ENCODE results near the gene FLRT1.

FLRT1 gene

DNA sequence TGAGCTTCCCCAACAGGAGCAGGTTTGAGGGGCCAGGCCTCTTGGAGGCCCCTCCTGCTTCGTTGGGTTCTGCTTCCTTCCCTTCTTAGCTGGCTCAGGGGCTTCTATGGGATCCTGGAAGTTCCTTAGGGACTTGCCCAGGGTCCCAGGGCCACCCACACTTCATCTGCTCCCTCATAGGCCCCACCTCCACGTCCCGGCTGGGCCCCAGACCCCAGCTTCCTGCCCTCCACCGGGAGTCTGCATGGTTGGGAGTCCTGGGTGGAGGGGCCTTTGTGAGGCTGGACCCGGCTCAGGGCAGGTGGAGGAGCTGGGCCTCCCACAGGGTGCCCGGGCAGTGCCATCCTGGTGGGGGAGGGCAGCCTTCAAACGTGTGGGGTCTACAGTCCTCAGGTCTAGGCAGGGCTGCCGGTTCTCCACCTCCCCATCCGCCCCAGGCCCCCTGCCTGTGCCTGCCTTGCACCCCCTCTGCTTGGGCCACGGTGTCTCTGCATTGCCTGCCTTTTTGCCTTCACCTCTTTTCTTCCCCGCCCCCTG, 37.9 kb upstream of the FLRT1 start:
- Histone ChIP-seq H3K9me3 (ENCODE audit: insufficient read depth, low read depth, low read length) (peaks cover 2% of the 10 kb centered on the region), H4K91ac (ENCODE audit: low read depth, low read length) (no peak overlapping the region), H3K23ac (ENCODE audit: low read length) (no peak overlapping the region), H3K18ac (ENCODE audit: low read length) (no peak overlapping the region), H3K27ac (ENCODE audit: low read depth, low read length) (no peak overlapping the region), H3K4me1 (ENCODE audit: control insufficient read depth in 1 of 2, insufficient read depth in 2 of 2, low read length in 2 of 2) (peaks cover 15% of the 10 kb centered on the region in 2 experiments), H2AK5ac (ENCODE audit: low read length) (no peak overlapping the region), H2BK5ac (ENCODE audit: low read depth, low read length, poor library complexity) (no peak overlapping the region), H3K79me2 (ENCODE audit: control insufficient read depth, insufficient read depth, low read length, poor library complexity) (no peaks in the 10 kb centered on the region), H3K9ac (ENCODE audit: low read length) (no peak overlapping the region), H3K4me3 (ENCODE audit: low read depth, low read length) (no peak overlapping the region), H2BK120ac (ENCODE audit: insufficient read depth, low read length, poor library complexity) (no peak overlapping the region), H3K79me1 (ENCODE audit: low read length) (no peaks in the 10 kb centered on the region), H4K8ac (ENCODE audit: low read depth, low read length) (no peak overlapping the region), H3K27me3 (ENCODE audit: insufficient read depth, low read length) (no peaks in the 10 kb centered on the region), H2AFZ (ENCODE audit: insufficient read depth, low read length, poor library complexity) (no peak overlapping the region), H3K14ac (ENCODE audit: low read length) (no peak overlapping the region), H4K12ac (ENCODE audit: low read depth, low read length) (no peak overlapping the region), H2BK12ac (ENCODE audit: low read length) (no peak overlapping the region), H3K4ac (ENCODE audit: low read depth, low read length) (no peak overlapping the region), H3K36me3 (ENCODE audit: control insufficient read depth in 1 of 2, insufficient read depth in 2 of 2, low read length in 2 of 2) (peaks cover 48 to 50% of the 10 kb centered on the region in 2 experiments), H3K4me2 (ENCODE audit: low read length) (no peak overlapping the region)
- WGBS (ENCODE audit: extremely low coverage, insufficient coverage, insufficient read length): no CpG with 5 or more reads among the region's 11 CpGs
- DNase-seq: no peak

DNA sequence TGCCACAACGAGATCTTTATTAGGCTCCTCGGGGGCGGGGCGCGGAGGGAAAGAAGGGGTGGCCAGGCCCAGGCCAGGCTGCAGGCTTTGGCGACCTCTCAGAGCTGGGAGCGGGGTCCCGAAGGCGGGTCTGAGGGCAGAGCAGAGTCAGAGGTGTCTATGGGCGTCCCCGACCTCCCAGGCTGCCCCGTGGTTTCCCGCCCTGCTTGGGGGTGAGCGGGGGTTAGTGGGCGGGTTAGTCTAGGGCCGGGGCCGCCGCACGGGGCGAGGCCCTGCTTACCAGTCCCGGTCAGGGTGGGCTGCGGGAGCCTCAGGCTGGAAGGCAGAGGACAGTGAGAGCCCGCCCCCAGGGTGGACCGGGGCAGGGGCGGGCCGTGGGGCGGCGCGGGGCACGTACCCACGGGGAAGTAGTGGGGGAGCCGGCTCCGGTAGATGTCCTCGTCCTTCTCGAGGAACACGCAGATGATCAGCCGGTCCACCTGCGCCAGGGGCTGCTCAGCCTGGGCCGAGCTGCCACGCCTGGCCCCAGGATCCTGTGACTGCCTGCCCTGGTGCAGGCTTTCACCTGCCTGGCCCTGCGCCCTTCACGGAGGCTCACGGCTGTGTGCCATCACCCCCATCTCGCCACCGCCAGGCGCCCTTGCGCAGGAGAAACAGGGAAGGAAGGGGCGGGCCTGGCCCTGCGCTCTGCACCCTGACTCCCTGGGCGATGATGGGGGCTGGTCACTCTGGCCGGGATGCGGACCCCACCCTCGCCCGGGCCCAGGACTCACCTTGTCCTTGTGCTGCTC, 37.0 kb upstream of the FLRT1 start:
- Histone ChIP-seq H3K4me3 (ENCODE audit: low read depth, low read length) (peak overlapping the region; percentile 59), H4K12ac (ENCODE audit: low read depth, low read length) (no peak overlapping the region), H4K8ac (ENCODE audit: low read depth, low read length) (no peak overlapping the region), H3K4me1 (ENCODE audit: control insufficient read depth in 1 of 2, insufficient read depth in 2 of 2, low read length in 2 of 2) (peaks cover 15% of the 10 kb centered on the region in 2 experiments), H3K4me2 (ENCODE audit: low read length) (peak overlapping the region; percentile 73), H3K23ac (ENCODE audit: low read length) (no peak overlapping the region), H2BK12ac (ENCODE audit: low read length) (no peak overlapping the region), H3K18ac (ENCODE audit: low read length) (no peak overlapping the region), H3K27me3 (ENCODE audit: insufficient read depth, low read length) (no peaks in the 10 kb centered on the region), H3K9me3 (ENCODE audit: insufficient read depth, low read depth, low read length) (peaks cover 2% of the 10 kb centered on the region), H3K14ac (ENCODE audit: low read length) (no peak overlapping the region), H2AFZ (ENCODE audit: insufficient read depth, low read length, poor library complexity) (no peak overlapping the region), H3K27ac (ENCODE audit: low read depth, low read length) (no peak overlapping the region), H3K36me3 (ENCODE audit: control insufficient read depth in 1 of 2, insufficient read depth in 2 of 2, low read length in 2 of 2) (peaks cover 43 to 44% of the 10 kb centered on the region in 2 experiments), H4K91ac (ENCODE audit: low read depth, low read length) (no peak overlapping the region), H3K79me1 (ENCODE audit: low read length) (no peaks in the 10 kb centered on the region), H3K9ac (ENCODE audit: low read length) (no peak overlapping the region), H3K79me2 (ENCODE audit: control insufficient read depth, insufficient read depth, low read length, poor library complexity) (no peaks in the 10 kb centered on the region), H2AK5ac (ENCODE audit: low read length) (peak overlapping the region; percentile 16), H3K4ac (ENCODE audit: low read depth, low read length) (no peak overlapping the region), H2BK120ac (ENCODE audit: insufficient read depth, low read length, poor library complexity) (no peak overlapping the region), H2BK5ac (ENCODE audit: low read depth, low read length, poor library complexity) (no peak overlapping the region)
- no CpG with 5 or more reads among the region's 54 CpGs for WGBS (ENCODE audit: extremely low coverage, insufficient coverage, insufficient read length)
- no peak for DNase-seq

DNA sequence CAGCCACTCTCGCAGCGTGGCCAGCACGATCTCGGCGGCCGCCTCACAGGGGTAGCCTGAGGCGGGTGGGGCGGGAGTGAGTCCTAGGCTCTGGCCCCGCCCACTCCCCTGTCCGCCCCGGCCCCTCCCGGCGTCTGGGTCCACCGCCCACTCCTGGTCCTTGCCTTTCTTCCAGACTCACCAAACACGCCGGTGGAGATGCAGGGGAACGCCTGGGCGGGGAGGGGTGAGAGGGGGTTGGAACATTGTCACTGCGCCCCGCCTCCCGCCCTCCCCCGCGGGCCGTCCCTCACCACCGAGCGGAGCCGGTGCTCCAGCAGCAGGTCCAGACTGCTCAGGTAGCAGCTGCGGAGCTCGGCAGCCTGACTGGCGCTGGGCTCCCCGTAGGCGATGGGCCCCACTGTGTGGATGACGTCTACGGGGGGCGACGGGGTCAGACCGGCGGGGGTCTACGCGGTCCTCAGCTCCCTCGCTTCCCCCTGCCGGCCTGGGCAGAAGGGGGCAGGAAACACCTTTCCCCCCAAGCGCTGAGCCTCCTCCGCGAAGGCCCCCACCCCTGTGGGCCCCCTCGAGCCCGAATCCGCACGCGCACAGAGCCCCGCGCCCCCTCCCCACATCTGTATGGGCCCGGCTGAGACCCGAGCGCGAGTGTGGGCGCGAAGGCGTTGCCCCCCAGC, 36.2 kb upstream of the FLRT1 start:
- Histone ChIP-seq H3K23ac (ENCODE audit: low read length) (no peak overlapping the region), H3K27me3 (ENCODE audit: insufficient read depth, low read length) (no peaks in the 10 kb centered on the region), H4K8ac (ENCODE audit: low read depth, low read length) (no peak overlapping the region), H4K12ac (ENCODE audit: low read depth, low read length) (no peak overlapping the region), H2AK5ac (ENCODE audit: low read length) (no peak overlapping the region), H4K91ac (ENCODE audit: low read depth, low read length) (no peak overlapping the region), H3K18ac (ENCODE audit: low read length) (no peak overlapping the region), H3K36me3 (ENCODE audit: control insufficient read depth in 1 of 2, insufficient read depth in 2 of 2, low read length in 2 of 2) (peaks cover 38% of the 10 kb centered on the region in 2 experiments), H2AFZ (ENCODE audit: insufficient read depth, low read length, poor library complexity) (no peak overlapping the region), H2BK12ac (ENCODE audit: low read length) (no peak overlapping the region), H3K4ac (ENCODE audit: low read depth, low read length) (no peak overlapping the region), H3K14ac (ENCODE audit: low read length) (no peak overlapping the region), H3K4me2 (ENCODE audit: low read length) (peak overlapping the region; percentile 73), H3K79me2 (ENCODE audit: control insufficient read depth, insufficient read depth, low read length, poor library complexity) (no peaks in the 10 kb centered on the region), H2BK120ac (ENCODE audit: insufficient read depth, low read length, poor library complexity) (no peak overlapping the region), H3K79me1 (ENCODE audit: low read length) (no peaks in the 10 kb centered on the region), H3K4me3 (ENCODE audit: low read depth, low read length) (peak overlapping the region; percentile 59), H3K9ac (ENCODE audit: low read length) (no peak overlapping the region), H3K4me1 (ENCODE audit: control insufficient read depth in 1 of 2, insufficient read depth in 2 of 2, low read length in 2 of 2) (peaks cover 15% of the 10 kb centered on the region in 2 experiments), H3K9me3 (ENCODE audit: insufficient read depth, low read depth, low read length) (peaks cover 2% of the 10 kb centered on the region), H3K27ac (ENCODE audit: low read depth, low read length) (no peak overlapping the region), H2BK5ac (ENCODE audit: low read depth, low read length, poor library complexity) (no peak overlapping the region)
- no CpG with 5 or more reads among the region's 59 CpGs for WGBS (ENCODE audit: extremely low coverage, insufficient coverage, insufficient read length)
- peak; percentile 92 to 93 for DNase-seq

DNA sequence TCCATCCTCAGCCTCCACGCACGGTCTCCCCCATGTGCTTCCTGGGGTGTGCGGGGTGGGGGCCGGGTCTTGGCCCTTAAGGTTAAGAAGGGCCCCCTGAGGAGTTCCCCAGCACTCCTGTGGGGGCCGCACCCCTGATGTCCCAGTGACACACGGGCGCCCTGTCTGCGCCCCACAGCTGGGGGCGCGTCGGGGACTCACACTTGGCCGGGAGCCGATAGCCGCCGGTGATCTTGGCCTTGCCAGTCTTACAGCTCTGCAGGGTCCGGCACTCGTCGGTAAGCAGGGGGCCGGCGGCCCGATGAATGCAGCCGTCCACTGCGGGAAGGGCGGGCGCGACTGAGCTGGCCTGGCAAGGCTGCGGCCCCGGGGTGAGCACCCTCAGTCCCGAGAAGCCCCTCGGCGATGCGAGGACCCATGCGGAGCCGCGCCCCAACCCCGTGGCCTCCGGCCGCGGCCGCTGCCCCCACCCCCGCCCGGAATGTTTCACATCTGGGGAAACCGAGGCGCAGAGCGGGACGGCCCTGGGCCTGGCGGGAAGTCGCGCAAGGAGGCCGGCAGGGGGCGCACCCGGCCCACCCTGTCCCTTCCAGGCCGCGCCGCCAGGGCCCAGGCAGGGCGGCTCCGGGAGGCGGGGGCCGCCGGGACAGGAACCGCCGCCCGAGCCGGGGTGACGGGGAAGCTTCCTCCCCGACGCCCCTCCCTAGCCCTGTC, 35.5 kb upstream of the FLRT1 start:
- peak overlapping the region; percentile 42 for H4K8ac ChIP-seq (ENCODE audit: low read depth, low read length)
- no peak overlapping the region for H3K14ac ChIP-seq (ENCODE audit: low read length)
- WGBS (ENCODE audit: extremely low coverage, insufficient coverage, insufficient read length): no CpG with 5 or more reads among the region's 67 CpGs
- H3K4me1 ChIP-seq (ENCODE audit: control insufficient read depth in 1 of 2, insufficient read depth in 2 of 2, low read length in 2 of 2): peaks cover 15% of the 10 kb centered on the region in 2 experiments
- H3K9ac ChIP-seq (ENCODE audit: low read length): no peak overlapping the region
- H3K79me1 ChIP-seq (ENCODE audit: low read length): no peaks in the 10 kb centered on the region
- H2BK5ac ChIP-seq (ENCODE audit: low read depth, low read length, poor library complexity): no peak overlapping the region
- H3K36me3 ChIP-seq (ENCODE audit: control insufficient read depth in 1 of 2, insufficient read depth in 2 of 2, low read length in 2 of 2): peaks cover 31 to 32% of the 10 kb centered on the region in 2 experiments
- no peak overlapping the region for H4K91ac ChIP-seq (ENCODE audit: low read depth, low read length)
- H3K79me2 ChIP-seq (ENCODE audit: control insufficient read depth, insufficient read depth, low read length, poor library complexity): no peaks in the 10 kb centered on the region
- peak overlapping the region; percentile 73 for H3K4me2 ChIP-seq (ENCODE audit: low read length)
- H3K4me3 ChIP-seq (ENCODE audit: low read depth, low read length): no peak overlapping the region
- H3K27me3 ChIP-seq (ENCODE audit: insufficient read depth, low read length): no peaks in the 10 kb centered on the region
- no peak overlapping the region for H2BK12ac ChIP-seq (ENCODE audit: low read length)
- H3K23ac ChIP-seq (ENCODE audit: low read length): no peak overlapping the region
- H2AFZ ChIP-seq (ENCODE audit: insufficient read depth, low read length, poor library complexity): no peak overlapping the region
- no peak overlapping the region for H2AK5ac ChIP-seq (ENCODE audit: low read length)
- H2BK120ac ChIP-seq (ENCODE audit: insufficient read depth, low read length, poor library complexity): no peak overlapping the region
- H3K4ac ChIP-seq (ENCODE audit: low read depth, low read length): no peak overlapping the region
- H4K12ac ChIP-seq (ENCODE audit: low read depth, low read length): no peak overlapping the region
- peak; percentile 58 to 78 for DNase-seq
- H3K9me3 ChIP-seq (ENCODE audit: insufficient read depth, low read depth, low read length): peaks cover 2% of the 10 kb centered on the region
- no peak overlapping the region for H3K18ac ChIP-seq (ENCODE audit: low read length)
- H3K27ac ChIP-seq (ENCODE audit: low read depth, low read length): no peak overlapping the region
